ENCODE measurements around the gene RALY.

DNA sequence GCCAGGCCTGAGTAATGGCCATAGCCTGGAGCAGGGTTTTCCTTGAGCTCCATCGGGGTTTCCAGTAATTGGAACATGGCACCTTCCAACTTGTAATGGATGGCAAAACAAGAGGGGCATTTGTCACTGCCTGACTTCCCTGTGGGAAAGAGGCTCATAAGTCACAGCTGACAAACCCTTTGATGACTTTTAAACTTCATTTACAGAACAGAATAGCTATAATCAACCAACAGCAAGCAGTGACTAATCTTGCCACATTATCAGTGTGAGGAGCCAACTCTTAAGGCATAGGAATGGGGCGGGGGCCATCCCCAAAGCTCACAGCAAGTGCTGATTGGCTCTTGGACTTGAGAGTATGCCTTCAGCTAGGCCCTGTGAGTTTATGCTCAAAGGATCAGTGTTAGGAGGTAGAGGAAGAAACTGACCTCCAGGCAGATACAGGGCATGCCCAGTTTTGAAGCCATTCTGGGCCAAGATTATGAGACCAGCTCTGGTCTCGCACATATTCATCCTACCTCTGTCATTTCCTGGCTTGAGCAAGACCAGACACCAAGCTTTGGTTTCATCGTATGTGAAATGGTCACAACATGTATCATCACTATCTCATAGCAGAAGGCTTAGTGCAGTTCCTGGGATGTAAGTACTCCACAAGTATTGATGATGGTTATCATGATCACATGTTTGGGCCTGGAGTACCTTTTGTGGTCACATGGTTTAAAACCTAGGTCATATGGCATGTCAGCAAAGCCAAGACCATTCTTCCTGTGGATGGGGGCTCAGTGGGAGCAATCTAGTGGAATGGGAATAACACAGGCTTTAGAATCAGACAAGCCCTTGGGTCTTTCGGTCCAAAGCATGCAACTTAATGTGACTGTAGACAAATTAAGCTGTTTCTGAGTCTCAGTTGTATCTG is 69.1 kb downstream of the RALY start:
- TF ChIP-seq, protein P1, sequence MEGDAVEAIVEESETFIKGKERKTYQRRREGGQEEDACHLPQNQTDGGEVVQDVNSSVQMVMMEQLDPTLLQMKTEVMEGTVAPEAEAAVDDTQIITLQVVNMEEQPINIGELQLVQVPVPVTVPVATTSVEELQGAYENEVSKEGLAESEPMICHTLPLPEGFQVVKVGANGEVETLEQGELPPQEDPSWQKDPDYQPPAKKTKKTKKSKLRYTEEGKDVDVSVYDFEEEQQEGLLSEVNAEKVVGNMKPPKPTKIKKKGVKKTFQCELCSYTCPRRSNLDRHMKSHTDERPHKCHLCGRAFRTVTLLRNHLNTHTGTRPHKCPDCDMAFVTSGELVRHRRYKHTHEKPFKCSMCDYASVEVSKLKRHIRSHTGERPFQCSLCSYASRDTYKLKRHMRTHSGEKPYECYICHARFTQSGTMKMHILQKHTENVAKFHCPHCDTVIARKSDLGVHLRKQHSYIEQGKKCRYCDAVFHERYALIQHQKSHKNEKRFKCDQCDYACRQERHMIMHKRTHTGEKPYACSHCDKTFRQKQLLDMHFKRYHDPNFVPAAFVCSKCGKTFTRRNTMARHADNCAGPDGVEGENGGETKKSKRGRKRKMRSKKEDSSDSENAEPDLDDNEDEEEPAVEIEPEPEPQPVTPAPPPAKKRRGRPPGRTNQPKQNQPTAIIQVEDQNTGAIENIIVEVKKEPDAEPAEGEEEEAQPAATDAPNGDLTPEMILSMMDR (IDR thresholded peaks at IDR 0.05 in 2 of 3, conservative IDR thresholded peaks at IDR 0.05 in 1 of 3; ENCODE audit: control insufficient read depth in 2 of 3, extremely low read depth in 1 of 3, insufficient read depth in 1 of 3, low read depth in 3 of 3, low read length in 3 of 3): no peak
- TF ChIP-seq, protein P2, sequence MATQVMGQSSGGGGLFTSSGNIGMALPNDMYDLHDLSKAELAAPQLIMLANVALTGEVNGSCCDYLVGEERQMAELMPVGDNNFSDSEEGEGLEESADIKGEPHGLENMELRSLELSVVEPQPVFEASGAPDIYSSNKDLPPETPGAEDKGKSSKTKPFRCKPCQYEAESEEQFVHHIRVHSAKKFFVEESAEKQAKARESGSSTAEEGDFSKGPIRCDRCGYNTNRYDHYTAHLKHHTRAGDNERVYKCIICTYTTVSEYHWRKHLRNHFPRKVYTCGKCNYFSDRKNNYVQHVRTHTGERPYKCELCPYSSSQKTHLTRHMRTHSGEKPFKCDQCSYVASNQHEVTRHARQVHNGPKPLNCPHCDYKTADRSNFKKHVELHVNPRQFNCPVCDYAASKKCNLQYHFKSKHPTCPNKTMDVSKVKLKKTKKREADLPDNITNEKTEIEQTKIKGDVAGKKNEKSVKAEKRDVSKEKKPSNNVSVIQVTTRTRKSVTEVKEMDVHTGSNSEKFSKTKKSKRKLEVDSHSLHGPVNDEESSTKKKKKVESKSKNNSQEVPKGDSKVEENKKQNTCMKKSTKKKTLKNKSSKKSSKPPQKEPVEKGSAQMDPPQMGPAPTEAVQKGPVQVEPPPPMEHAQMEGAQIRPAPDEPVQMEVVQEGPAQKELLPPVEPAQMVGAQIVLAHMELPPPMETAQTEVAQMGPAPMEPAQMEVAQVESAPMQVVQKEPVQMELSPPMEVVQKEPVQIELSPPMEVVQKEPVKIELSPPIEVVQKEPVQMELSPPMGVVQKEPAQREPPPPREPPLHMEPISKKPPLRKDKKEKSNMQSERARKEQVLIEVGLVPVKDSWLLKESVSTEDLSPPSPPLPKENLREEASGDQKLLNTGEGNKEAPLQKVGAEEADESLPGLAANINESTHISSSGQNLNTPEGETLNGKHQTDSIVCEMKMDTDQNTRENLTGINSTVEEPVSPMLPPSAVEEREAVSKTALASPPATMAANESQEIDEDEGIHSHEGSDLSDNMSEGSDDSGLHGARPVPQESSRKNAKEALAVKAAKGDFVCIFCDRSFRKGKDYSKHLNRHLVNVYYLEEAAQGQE (IDR thresholded peaks at IDR 0.05; ENCODE audit: low read depth, low read length): no peak
- TF ChIP-seq PAX5 (IDR thresholded peaks at IDR 0.05; ENCODE audit: borderline replicate concordance, low read depth, low read length) (no peak), SIN3A (IDR thresholded peaks at IDR 0.05; ENCODE audit: low read depth, low read length) (no peak), EZH2 (IDR thresholded peaks at IDR 0.05; ENCODE audit: borderline replicate concordance, control insufficient read depth, low read depth, low read length) (no peak), JUND (IDR thresholded peaks at IDR 0.05; ENCODE audit: low read depth, low read length) (no peak), IKZF1 (conservative IDR thresholded peaks at IDR 0.05) (no peak), CHD1 (IDR thresholded peaks at IDR 0.05; ENCODE audit: low read depth, low read length) (no peak), TAF1 (IDR thresholded peaks at IDR 0.05; ENCODE audit: borderline replicate concordance, low read depth, low read length) (no peak)
- TF ChIP-seq, protein P3, sequence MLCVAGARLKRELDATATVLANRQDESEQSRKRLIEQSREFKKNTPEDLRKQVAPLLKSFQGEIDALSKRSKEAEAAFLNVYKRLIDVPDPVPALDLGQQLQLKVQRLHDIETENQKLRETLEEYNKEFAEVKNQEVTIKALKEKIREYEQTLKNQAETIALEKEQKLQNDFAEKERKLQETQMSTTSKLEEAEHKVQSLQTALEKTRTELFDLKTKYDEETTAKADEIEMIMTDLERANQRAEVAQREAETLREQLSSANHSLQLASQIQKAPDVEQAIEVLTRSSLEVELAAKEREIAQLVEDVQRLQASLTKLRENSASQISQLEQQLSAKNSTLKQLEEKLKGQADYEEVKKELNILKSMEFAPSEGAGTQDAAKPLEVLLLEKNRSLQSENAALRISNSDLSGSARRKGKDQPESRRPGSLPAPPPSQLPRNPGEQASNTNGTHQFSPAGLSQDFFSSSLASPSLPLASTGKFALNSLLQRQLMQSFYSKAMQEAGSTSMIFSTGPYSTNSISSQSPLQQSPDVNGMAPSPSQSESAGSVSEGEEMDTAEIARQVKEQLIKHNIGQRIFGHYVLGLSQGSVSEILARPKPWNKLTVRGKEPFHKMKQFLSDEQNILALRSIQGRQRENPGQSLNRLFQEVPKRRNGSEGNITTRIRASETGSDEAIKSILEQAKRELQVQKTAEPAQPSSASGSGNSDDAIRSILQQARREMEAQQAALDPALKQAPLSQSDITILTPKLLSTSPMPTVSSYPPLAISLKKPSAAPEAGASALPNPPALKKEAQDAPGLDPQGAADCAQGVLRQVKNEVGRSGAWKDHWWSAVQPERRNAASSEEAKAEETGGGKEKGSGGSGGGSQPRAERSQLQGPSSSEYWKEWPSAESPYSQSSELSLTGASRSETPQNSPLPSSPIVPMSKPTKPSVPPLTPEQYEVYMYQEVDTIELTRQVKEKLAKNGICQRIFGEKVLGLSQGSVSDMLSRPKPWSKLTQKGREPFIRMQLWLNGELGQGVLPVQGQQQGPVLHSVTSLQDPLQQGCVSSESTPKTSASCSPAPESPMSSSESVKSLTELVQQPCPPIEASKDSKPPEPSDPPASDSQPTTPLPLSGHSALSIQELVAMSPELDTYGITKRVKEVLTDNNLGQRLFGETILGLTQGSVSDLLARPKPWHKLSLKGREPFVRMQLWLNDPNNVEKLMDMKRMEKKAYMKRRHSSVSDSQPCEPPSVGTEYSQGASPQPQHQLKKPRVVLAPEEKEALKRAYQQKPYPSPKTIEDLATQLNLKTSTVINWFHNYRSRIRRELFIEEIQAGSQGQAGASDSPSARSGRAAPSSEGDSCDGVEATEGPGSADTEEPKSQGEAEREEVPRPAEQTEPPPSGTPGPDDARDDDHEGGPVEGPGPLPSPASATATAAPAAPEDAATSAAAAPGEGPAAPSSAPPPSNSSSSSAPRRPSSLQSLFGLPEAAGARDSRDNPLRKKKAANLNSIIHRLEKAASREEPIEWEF (IDR thresholded peaks at IDR 0.05; ENCODE audit: insufficient replicate concordance, low read depth, low read length): no peak
- TF ChIP-seq, protein P4, sequence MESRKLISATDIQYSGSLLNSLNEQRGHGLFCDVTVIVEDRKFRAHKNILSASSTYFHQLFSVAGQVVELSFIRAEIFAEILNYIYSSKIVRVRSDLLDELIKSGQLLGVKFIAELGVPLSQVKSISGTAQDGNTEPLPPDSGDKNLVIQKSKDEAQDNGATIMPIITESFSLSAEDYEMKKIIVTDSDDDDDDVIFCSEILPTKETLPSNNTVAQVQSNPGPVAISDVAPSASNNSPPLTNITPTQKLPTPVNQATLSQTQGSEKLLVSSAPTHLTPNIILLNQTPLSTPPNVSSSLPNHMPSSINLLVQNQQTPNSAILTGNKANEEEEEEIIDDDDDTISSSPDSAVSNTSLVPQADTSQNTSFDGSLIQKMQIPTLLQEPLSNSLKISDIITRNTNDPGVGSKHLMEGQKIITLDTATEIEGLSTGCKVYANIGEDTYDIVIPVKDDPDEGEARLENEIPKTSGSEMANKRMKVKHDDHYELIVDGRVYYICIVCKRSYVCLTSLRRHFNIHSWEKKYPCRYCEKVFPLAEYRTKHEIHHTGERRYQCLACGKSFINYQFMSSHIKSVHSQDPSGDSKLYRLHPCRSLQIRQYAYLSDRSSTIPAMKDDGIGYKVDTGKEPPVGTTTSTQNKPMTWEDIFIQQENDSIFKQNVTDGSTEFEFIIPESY (IDR thresholded peaks at IDR 0.05): no peak
- TF ChIP-seq, protein P5, sequence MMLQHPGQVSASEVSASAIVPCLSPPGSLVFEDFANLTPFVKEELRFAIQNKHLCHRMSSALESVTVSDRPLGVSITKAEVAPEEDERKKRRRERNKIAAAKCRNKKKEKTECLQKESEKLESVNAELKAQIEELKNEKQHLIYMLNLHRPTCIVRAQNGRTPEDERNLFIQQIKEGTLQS (IDR thresholded peaks at IDR 0.05; ENCODE audit: borderline replicate concordance, extremely low read depth, low read depth, low read length): no peak

Data from GM12878 (cell line).